Measurements from ENCODE around the gene BARX1. TPM values are rescaled to one million over a fixed set of nuclear protein-coding genes. Genes with fewer than 3 reads are reported as not detected.
"Not testable (repeated sequence)": the region's sequence is repeated elsewhere in the genome, so short reads cannot be mapped to it uniquely, and the experiment has no call there.

Gene BARX1
- total RNA-seq, 5 donors from 2014 or later (not counting 1 experiment from before 2014, with no cell fraction given): not detected

- H3K4me1 ChIP-seq (ENCODE audit: control insufficient read depth in 1 of 2, extremely low read depth in 1 of 2, insufficient read depth in 2 of 2, low read length in 2 of 2): no peaks in the 10 kb centered on the region
- DNase-seq: no peak
- no peak overlapping the region for H3K27ac ChIP-seq (ENCODE audit: low read length)
- Mint-ChIP-seq H3K27ac (no peak overlapping the region), H3K9me3 (peaks cover 3 to 11% (median 8%) of the 10 kb centered on the region in 3 donors), H3K4me1 (no peaks in the 10 kb centered on the region), H3K4me3 (no peak overlapping the region), H3K27me3 (peaks cover 25 to 36% of the 10 kb centered on the region in 2 donors), H3K36me3 (no peaks in the 10 kb centered on the region)
- no peaks in the 10 kb centered on the region for H3K9me3 ChIP-seq
- 86% methylated on average over 19 of the region's 25 CpGs for WGBS (ENCODE audit: insufficient coverage)
- no peaks in the 10 kb centered on the region for H3K36me3 ChIP-seq (ENCODE audit: control insufficient read depth in 2 of 2, extremely low read depth in 1 of 2, insufficient read depth in 1 of 2, low read length in 1 of 2)
- no peak for ATAC-seq (replicated peaks in 1 of 4)
- CTCF ChIA-PET: no interaction called here
- POLR2A ChIA-PET: no interaction called here
- H3K27me3 ChIP-seq (replicated peaks in 1 of 2; ENCODE audit: control insufficient read depth in 2 of 2, extremely low read depth in 1 of 2, insufficient read depth in 2 of 2, low read length in 1 of 2): peaks cover 0 to 37% of the 10 kb centered on the region in 2 experiments
- H3K4me3 ChIP-seq (ENCODE audit: control insufficient read depth in 1 of 2, extremely low read depth in 1 of 2, low read length in 1 of 2): no peak overlapping the region
Measured at GRCh38 chr9:93968451-93969327, 13.5 kb upstream of the BARX1 start.

- Mint-ChIP-seq H3K27me3 (peaks cover 25 to 41% of the 10 kb centered on the region in 2 donors), H3K4me1 (peaks cover 9 to 11% (median 10%) of the 10 kb centered on the region in 3 donors), H3K27ac (no peak overlapping the region), H3K9me3 (peaks cover 0 to under 1% (median 0%) of the 10 kb centered on the region in 3 donors), H3K4me3 (no peak overlapping the region), H3K36me3 (no peaks in the 10 kb centered on the region)
- no peak for DNase-seq
- WGBS (ENCODE audit: insufficient coverage): 49% methylated on average over 3 of the region's 13 CpGs
- Histone ChIP-seq H3K4me3 (ENCODE audit: control insufficient read depth in 1 of 2, extremely low read depth in 1 of 2, low read length in 1 of 2) (no peak overlapping the region), H3K27me3 (replicated peaks in 1 of 2; ENCODE audit: control insufficient read depth in 2 of 2, extremely low read depth in 1 of 2, insufficient read depth in 2 of 2, low read length in 1 of 2) (peaks cover 0 to 47% of the 10 kb centered on the region in 2 experiments), H3K9me3 (no peaks in the 10 kb centered on the region), H3K36me3 (ENCODE audit: control insufficient read depth in 2 of 2, extremely low read depth in 1 of 2, insufficient read depth in 1 of 2, low read length in 1 of 2) (no peaks in the 10 kb centered on the region), H3K27ac (ENCODE audit: low read length) (no peak overlapping the region), H3K4me1 (ENCODE audit: control insufficient read depth in 1 of 2, extremely low read depth in 1 of 2, insufficient read depth in 2 of 2, low read length in 2 of 2) (peaks cover 0 to 5% of the 10 kb centered on the region in 2 experiments)
- no peak for ATAC-seq (replicated peaks in 1 of 4)
- POLR2A ChIA-PET: no interaction called here
- CTCF ChIA-PET: no interaction called here
Measured at GRCh38 chr9:93967020-93967803, 12.1 kb upstream of the BARX1 start.

GRCh38 chr9:93965830-93966577 is 10.8 kb upstream of the BARX1 start:
- Histone ChIP-seq H3K27ac (ENCODE audit: low read length) (no peak overlapping the region), H3K4me1 (ENCODE audit: control insufficient read depth in 1 of 2, extremely low read depth in 1 of 2, insufficient read depth in 2 of 2, low read length in 2 of 2) (peaks cover 0 to 8% of the 10 kb centered on the region in 2 experiments), H3K27me3 (replicated peaks in 1 of 2; ENCODE audit: control insufficient read depth in 2 of 2, extremely low read depth in 1 of 2, insufficient read depth in 2 of 2, low read length in 1 of 2) (peaks cover 3 to 53% of the 10 kb centered on the region in 2 experiments), H3K36me3 (ENCODE audit: control insufficient read depth in 2 of 2, extremely low read depth in 1 of 2, insufficient read depth in 1 of 2, low read length in 1 of 2) (no peaks in the 10 kb centered on the region), H3K4me3 (ENCODE audit: control insufficient read depth in 1 of 2, extremely low read depth in 1 of 2, low read length in 1 of 2) (no peak overlapping the region), H3K9me3 (no peaks in the 10 kb centered on the region)
- CTCF ChIA-PET: no interaction called here
- 90% methylated on average over 7 of the region's 11 CpGs for WGBS (ENCODE audit: insufficient coverage)
- POLR2A ChIA-PET: no interaction called here
- no peak for DNase-seq
- ATAC-seq (replicated peaks in 1 of 4): no peak
- no peak overlapping the region for H3K27ac Mint-ChIP-seq
- peaks cover 16% of the 10 kb centered on the region in 3 donors for H3K4me1 Mint-ChIP-seq
- H3K9me3 Mint-ChIP-seq: no peaks in the 10 kb centered on the region
- H3K27me3 Mint-ChIP-seq: peaks cover 34 to 51% of the 10 kb centered on the region in 2 donors
- no peaks in the 10 kb centered on the region for H3K36me3 Mint-ChIP-seq
- no peak overlapping the region for H3K4me3 Mint-ChIP-seq

GRCh38 chr9:93964685-93965084 is 9.5 kb upstream of the BARX1 start:
- no peaks in the 10 kb centered on the region for H3K9me3 Mint-ChIP-seq
- POLR2A ChIA-PET: no interaction called here
- H3K36me3 ChIP-seq (ENCODE audit: control insufficient read depth in 2 of 2, extremely low read depth in 1 of 2, insufficient read depth in 1 of 2, low read length in 1 of 2): no peaks in the 10 kb centered on the region
- H3K27me3 ChIP-seq (replicated peaks in 1 of 2; ENCODE audit: control insufficient read depth in 2 of 2, extremely low read depth in 1 of 2, insufficient read depth in 2 of 2, low read length in 1 of 2): peaks cover 4 to 66% of the 10 kb centered on the region in 2 experiments
- 94% methylated on average over 3 of the region's 4 CpGs for WGBS (ENCODE audit: insufficient coverage)
- no peak for DNase-seq
- no peak for ATAC-seq (replicated peaks in 1 of 4)
- no peaks in the 10 kb centered on the region for H3K9me3 ChIP-seq
- no peak overlapping the region for H3K27ac Mint-ChIP-seq
- peaks cover 25 to 29% (median 26%) of the 10 kb centered on the region in 3 donors for H3K4me1 Mint-ChIP-seq
- CTCF ChIA-PET: no interaction called here
- no peak overlapping the region for H3K4me3 Mint-ChIP-seq
- no peaks in the 10 kb centered on the region for H3K36me3 Mint-ChIP-seq
- peaks cover 0 to 21% of the 10 kb centered on the region in 2 experiments for H3K4me1 ChIP-seq (ENCODE audit: control insufficient read depth in 1 of 2, extremely low read depth in 1 of 2, insufficient read depth in 2 of 2, low read length in 2 of 2)
- no peak overlapping the region for H3K27ac ChIP-seq (ENCODE audit: low read length)
- no peak overlapping the region for H3K4me3 ChIP-seq (ENCODE audit: control insufficient read depth in 1 of 2, extremely low read depth in 1 of 2, low read length in 1 of 2)
- peaks cover 38 to 57% of the 10 kb centered on the region in 2 donors for H3K27me3 Mint-ChIP-seq

GRCh38 chr9:93963969-93964368 is 8.8 kb upstream of the BARX1 start:
- Histone ChIP-seq H3K36me3 (ENCODE audit: control insufficient read depth in 2 of 2, extremely low read depth in 1 of 2, insufficient read depth in 1 of 2, low read length in 1 of 2) (no peaks in the 10 kb centered on the region), H3K27me3 (replicated peaks in 1 of 2; ENCODE audit: control insufficient read depth in 2 of 2, extremely low read depth in 1 of 2, insufficient read depth in 2 of 2, low read length in 1 of 2) (peaks cover 4 to 71% of the 10 kb centered on the region in 2 experiments), H3K4me3 (ENCODE audit: control insufficient read depth in 1 of 2, extremely low read depth in 1 of 2, low read length in 1 of 2) (no peak overlapping the region), H3K27ac (ENCODE audit: low read length) (no peak overlapping the region), H3K9me3 (no peaks in the 10 kb centered on the region), H3K4me1 (ENCODE audit: control insufficient read depth in 1 of 2, extremely low read depth in 1 of 2, insufficient read depth in 2 of 2, low read length in 2 of 2) (peaks cover 0 to 28% of the 10 kb centered on the region in 2 experiments)
- WGBS (ENCODE audit: insufficient coverage): 56% methylated on average over 8 of the region's 8 CpGs
- H3K4me1 Mint-ChIP-seq: peaks cover 30 to 36% (median 32%) of the 10 kb centered on the region in 3 donors
- no peaks in the 10 kb centered on the region for H3K9me3 Mint-ChIP-seq
- H3K27me3 Mint-ChIP-seq: peaks cover 42 to 60% of the 10 kb centered on the region in 2 donors
- no peak overlapping the region for H3K27ac Mint-ChIP-seq
- ATAC-seq (replicated peaks in 1 of 4) (no peak), DNase-seq (no peak)
- ChIA-PET POLR2A (no interaction called here), CTCF (interaction anchor here (0.7 to 1.0 kb wide), 2 partner anchors 15 to 284 kb away, joined by 3 read pairs; no protein-coding TSS in a partner anchor)
- H3K4me3 Mint-ChIP-seq: no peak overlapping the region
- no peaks in the 10 kb centered on the region for H3K36me3 Mint-ChIP-seq

- H3K27ac Mint-ChIP-seq; H3K27ac ChIP-seq (ENCODE audit: low read length); POLR2A ChIA-PET; H3K4me3 ChIP-seq (ENCODE audit: control insufficient read depth in 1 of 2, extremely low read depth in 1 of 2, low read length in 1 of 2); DNase-seq; H3K4me3 Mint-ChIP-seq; H3K9me3 ChIP-seq; H3K9me3 Mint-ChIP-seq; ATAC-seq (replicated peaks in 1 of 4); H3K36me3 ChIP-seq (ENCODE audit: control insufficient read depth in 2 of 2, extremely low read depth in 1 of 2, insufficient read depth in 1 of 2, low read length in 1 of 2); H3K36me3 Mint-ChIP-seq: not testable (repeated sequence)
- no CpG with 5 or more reads among the region's 3 CpGs for WGBS (ENCODE audit: insufficient coverage)
- peaks cover 4 to 73% of the 10 kb centered on the region in 2 experiments for H3K27me3 ChIP-seq (replicated peaks in 1 of 2; ENCODE audit: control insufficient read depth in 2 of 2, extremely low read depth in 1 of 2, insufficient read depth in 2 of 2, low read length in 1 of 2)
- CTCF ChIA-PET: interaction anchor here (0.7 to 1.2 kb wide), 3 partner anchors 14 to 283 kb away, joined by 3 read pairs; no protein-coding TSS in a partner anchor
- Mint-ChIP-seq H3K27me3 (peaks cover 46 to 60% of the 10 kb centered on the region in 2 donors), H3K4me1 (peaks cover 33 to 40% (median 36%) of the 10 kb centered on the region in 3 donors)
- peaks cover 0 to 33% of the 10 kb centered on the region in 2 experiments for H3K4me1 ChIP-seq (ENCODE audit: control insufficient read depth in 1 of 2, extremely low read depth in 1 of 2, insufficient read depth in 2 of 2, low read length in 2 of 2)
Measured at GRCh38 chr9:93963489-93963888, 8.3 kb upstream of the BARX1 start.

All from T-cell (primary cell).